ENCODE measurements around the gene DPF3. TPM values are rescaled to one million over a fixed set of nuclear protein-coding genes. Genes with fewer than 3 reads are reported as not detected.

DPF3 gene
- polyA plus RNA-seq, 1 experiment: 15.8 TPM

DNA sequence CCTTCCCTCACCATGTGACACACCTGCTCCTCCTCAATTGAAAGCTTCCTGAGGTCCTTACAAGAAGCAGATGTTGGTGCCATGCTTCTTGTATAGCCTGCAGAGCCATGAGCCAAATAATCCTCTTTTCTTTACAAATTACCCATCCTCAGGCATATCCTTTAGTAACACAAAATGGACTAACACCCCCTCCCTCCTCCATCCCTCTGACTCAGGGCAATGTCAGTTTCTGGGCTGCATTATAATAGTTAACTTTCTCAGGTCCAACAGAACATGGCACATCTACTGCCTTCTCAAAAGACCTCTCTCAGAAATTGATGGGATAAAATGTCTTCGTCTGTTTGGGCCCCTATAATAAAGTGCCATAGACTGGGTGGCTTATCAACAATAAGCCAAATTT is 287.0 kb downstream of the DPF3 start:
- Histone ChIP-seq H3K27ac (ENCODE audit: low read depth, low read length) (peak overlapping the region; percentile 100), H3K9me3 (ENCODE audit: control insufficient read depth, insufficient read depth, low read length) (no peaks in the 10 kb centered on the region), H3K4me3 (ENCODE audit: low read depth, low read length) (no peak overlapping the region), H3K27me3 (ENCODE audit: control insufficient read depth, insufficient read depth, low read length) (no peaks in the 10 kb centered on the region)
- POLR2A ChIA-PET: interaction anchor here (1.0 kb wide), 1 partner anchor 139 kb away, joined by 3 read pairs; no protein-coding TSS in a partner anchor
- DNase-seq (ENCODE audit: low read depth, low spot score): no peak
- TF ChIP-seq, protein P1, sequence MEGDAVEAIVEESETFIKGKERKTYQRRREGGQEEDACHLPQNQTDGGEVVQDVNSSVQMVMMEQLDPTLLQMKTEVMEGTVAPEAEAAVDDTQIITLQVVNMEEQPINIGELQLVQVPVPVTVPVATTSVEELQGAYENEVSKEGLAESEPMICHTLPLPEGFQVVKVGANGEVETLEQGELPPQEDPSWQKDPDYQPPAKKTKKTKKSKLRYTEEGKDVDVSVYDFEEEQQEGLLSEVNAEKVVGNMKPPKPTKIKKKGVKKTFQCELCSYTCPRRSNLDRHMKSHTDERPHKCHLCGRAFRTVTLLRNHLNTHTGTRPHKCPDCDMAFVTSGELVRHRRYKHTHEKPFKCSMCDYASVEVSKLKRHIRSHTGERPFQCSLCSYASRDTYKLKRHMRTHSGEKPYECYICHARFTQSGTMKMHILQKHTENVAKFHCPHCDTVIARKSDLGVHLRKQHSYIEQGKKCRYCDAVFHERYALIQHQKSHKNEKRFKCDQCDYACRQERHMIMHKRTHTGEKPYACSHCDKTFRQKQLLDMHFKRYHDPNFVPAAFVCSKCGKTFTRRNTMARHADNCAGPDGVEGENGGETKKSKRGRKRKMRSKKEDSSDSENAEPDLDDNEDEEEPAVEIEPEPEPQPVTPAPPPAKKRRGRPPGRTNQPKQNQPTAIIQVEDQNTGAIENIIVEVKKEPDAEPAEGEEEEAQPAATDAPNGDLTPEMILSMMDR (IDR thresholded peaks at IDR 0.05; ENCODE audit: low read depth, low read length): no peak
- CTCF ChIA-PET: no interaction called here

DNA sequence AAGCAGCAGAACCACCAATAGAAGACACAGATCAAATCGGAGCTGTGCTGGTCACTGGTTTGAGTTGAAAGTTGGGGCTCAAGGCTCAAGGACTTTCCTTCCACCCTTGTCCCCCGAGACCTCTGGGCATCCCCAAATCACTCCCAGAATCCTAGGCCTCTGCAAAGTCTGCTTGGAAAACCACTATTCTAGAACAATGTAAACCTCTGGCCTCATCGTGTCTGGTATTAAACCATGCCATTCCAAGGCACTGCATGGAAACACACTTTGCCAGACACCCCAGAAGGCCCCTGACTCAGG is 288.0 kb downstream of the DPF3 start:
- POLR2A ChIA-PET: no interaction called here
- Histone ChIP-seq H3K27ac (ENCODE audit: low read depth, low read length) (no peak overlapping the region), H3K27me3 (ENCODE audit: control insufficient read depth, insufficient read depth, low read length) (no peaks in the 10 kb centered on the region), H3K4me3 (ENCODE audit: low read depth, low read length) (no peak overlapping the region), H3K9me3 (ENCODE audit: control insufficient read depth, insufficient read depth, low read length) (no peaks in the 10 kb centered on the region)
- CTCF ChIA-PET: no interaction called here
- TF ChIP-seq, protein P1 (IDR thresholded peaks at IDR 0.05; ENCODE audit: low read depth, low read length): no peak
- DNase-seq (ENCODE audit: low read depth, low spot score): no peak

DNA sequence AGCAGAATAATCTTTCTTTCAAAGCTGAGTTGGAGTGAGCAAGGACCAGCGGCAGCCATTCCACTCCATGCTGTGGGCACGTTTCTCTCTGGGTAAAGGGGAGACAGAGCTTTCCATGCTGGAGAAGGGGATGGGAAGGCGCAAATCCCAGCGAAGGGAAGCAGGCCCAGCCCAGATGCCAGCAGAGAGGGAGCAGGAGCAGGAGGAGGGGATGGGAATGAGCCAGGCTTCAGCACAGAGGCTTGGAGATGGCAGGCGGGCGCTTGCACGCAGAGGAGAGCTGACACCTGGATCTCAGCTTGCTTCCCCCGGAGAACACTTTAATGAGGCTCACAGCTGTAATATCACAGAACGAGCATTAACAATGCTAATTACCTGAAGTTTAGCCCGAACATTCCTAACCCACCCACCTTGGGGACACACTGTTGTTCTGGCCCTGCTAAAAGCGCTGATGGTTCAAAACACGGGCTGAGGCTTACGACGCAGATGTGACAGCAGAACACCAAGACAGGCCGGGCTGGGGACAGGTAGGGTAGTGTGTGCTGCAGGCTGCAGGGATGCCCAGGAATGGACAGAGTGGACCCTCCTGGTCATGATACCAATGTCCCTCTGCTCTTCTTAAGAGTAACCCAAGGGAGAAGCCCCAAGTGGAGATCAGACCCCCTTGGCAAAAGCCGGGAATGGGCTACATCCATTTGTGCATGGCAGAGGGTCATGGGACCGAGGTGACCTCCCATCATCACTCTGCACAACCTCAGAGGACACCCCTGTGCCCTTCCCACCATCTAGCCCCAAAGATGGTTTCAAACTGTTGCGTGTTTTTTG is 288.6 kb downstream of the DPF3 start:
- H3K9me3 ChIP-seq (ENCODE audit: control insufficient read depth, insufficient read depth, low read length): no peaks in the 10 kb centered on the region
- DNase-seq (ENCODE audit: low read depth, low spot score): no peak
- no peak overlapping the region for H3K4me3 ChIP-seq (ENCODE audit: low read depth, low read length)
- H3K27ac ChIP-seq (ENCODE audit: low read depth, low read length): no peak overlapping the region
- H3K27me3 ChIP-seq (ENCODE audit: control insufficient read depth, insufficient read depth, low read length): no peaks in the 10 kb centered on the region
- POLR2A ChIA-PET: no interaction called here
- CTCF ChIA-PET: no interaction called here
- TF ChIP-seq, protein P1 (IDR thresholded peaks at IDR 0.05; ENCODE audit: low read depth, low read length): no peak

GRCh38 chr14:72604133-72604532 is 289.8 kb downstream of the DPF3 start:
- no peak for DNase-seq (ENCODE audit: low read depth, low spot score)
- TF ChIP-seq, protein P1 (IDR thresholded peaks at IDR 0.05; ENCODE audit: low read depth, low read length): no peak

GRCh38 chr14:72603639-72604038 is 290.3 kb downstream of the DPF3 start:
- ChIA-PET POLR2A (no interaction called here), CTCF (no interaction called here)
- Histone ChIP-seq H3K4me3 (ENCODE audit: low read depth, low read length) (no peak overlapping the region), H3K27ac (ENCODE audit: low read depth, low read length) (no peak overlapping the region), H3K27me3 (ENCODE audit: control insufficient read depth, insufficient read depth, low read length) (no peaks in the 10 kb centered on the region), H3K9me3 (ENCODE audit: control insufficient read depth, insufficient read depth, low read length) (no peaks in the 10 kb centered on the region)
- TF ChIP-seq, protein P1 (IDR thresholded peaks at IDR 0.05; ENCODE audit: low read depth, low read length): no peak
- no peak for DNase-seq (ENCODE audit: low read depth, low spot score)

More at GRCh38 chr14:72604133-72604532, 289.8 kb downstream of the DPF3 start:
- ChIA-PET POLR2A (no interaction called here), CTCF (no interaction called here)
- no peaks in the 10 kb centered on the region for H3K9me3 ChIP-seq (ENCODE audit: control insufficient read depth, insufficient read depth, low read length)
- no peak overlapping the region for H3K4me3 ChIP-seq (ENCODE audit: low read depth, low read length)
- H3K27ac ChIP-seq (ENCODE audit: low read depth, low read length): no peak overlapping the region
- H3K27me3 ChIP-seq (ENCODE audit: control insufficient read depth, insufficient read depth, low read length): no peaks in the 10 kb centered on the region

Data from AG04450 (cell line).